Transverse colon (tissue), 4 donors: ENCODE results near the gene B4GALT2.
A peak's percentile ranks its signal among the peaks of the same experiment; 100 is the strongest.

Source experiments
- CTCF ChIP-seq, 5 experiments: fragments of 200-600 bp in 3 of 5; fragments of 450-650 bp in 2 of 5; sonication (generic) in 3 of 5; IDR thresholded peaks; 1 replicate in 2 of 5; 2 replicates in 3 of 5; pipeline ENCODE4 v1.5.1; 2016 to 2017; ENCODE audit warnings: antibody characterized with exemption in 5 of 5, inconsistent platforms in 3 of 5, mild to moderate bottlenecking in 2 of 5, moderate library complexity in 1 of 5
- EP300 ChIP-seq: sonication (generic); formaldehyde crosslinking; IDR thresholded peaks from one replicate; pipeline ENCODE4 v1.6.1; 2017; ENCODE audit warnings: antibody characterized with exemption, low read depth
- POLR2A ChIP-seq: fragments of 450-650 bp; IDR thresholded peaks from one replicate; pipeline ENCODE4 v1.6.1; 2016; ENCODE audit warnings: antibody characterized with exemption, mild to moderate bottlenecking, moderate library complexity
- POLR2AphosphoS5 ChIP-seq, 3 donors: sonication (generic); formaldehyde crosslinking; IDR thresholded peaks; one replicate each; pipeline ENCODE4 v1.6.1; 2016; ENCODE audit warnings: antibody characterized with exemption in 3 of 3

- TF ChIP-seq CTCF (IDR thresholded peaks at IDR 0.05) (peak in 1 of 5 experiments; percentile 23), POLR2A (peak; percentile 72), POLR2AphosphoS5 (IDR thresholded peaks at IDR 0.05) (peak in 2 of 3 donors; percentile 1 to 26), EP300 (no peak)
Measured at GRCh38 chr1:44030605-44031251, 51.7 kb downstream of the B4GALT2 start.
